ENCODE measurements around the gene RXFP3. TPM values are rescaled to one million over a fixed set of nuclear protein-coding genes. Genes with fewer than 3 reads are reported as not detected.

The RXFP3 gene
- total RNA-seq, 4 donors from 2014 or later = not detected

- H3K27me3 ChIP-seq = no peaks in the 10 kb centered on the region
- H3K4me3 ChIP-seq (replicated peaks in 1 of 3) = no peak overlapping the region
- TF ChIP-seq POLR2A (IDR thresholded peaks at IDR 0.05) (no peak), CTCF (IDR thresholded peaks at IDR 0.05) (peak in 4 of 6 experiments; percentile 28 to 62 (median 46))
- 53 to 62% methylated on average over 10 of the region's 10 CpGs for WGBS, 2 donors
- no peaks in the 10 kb centered on the region for H3K36me3 ChIP-seq
- intact Hi-C loops (cut with DNase I) = no loop called here
- no peaks in the 10 kb centered on the region for H3K4me1 ChIP-seq
- H3K9me3 ChIP-seq = no peaks in the 10 kb centered on the region
- peak in 1 of 2 donors; percentile 9 for DNase-seq
- no peak overlapping the region for H3K27ac ChIP-seq
Measured at GRCh38 chr5:33969572-33970452, 33.6 kb downstream of the RXFP3 start.

- no peak for DNase-seq
- Histone ChIP-seq H3K27ac (no peak overlapping the region), H3K27me3 (no peaks in the 10 kb centered on the region), H3K36me3 (no peaks in the 10 kb centered on the region), H3K9me3 (no peaks in the 10 kb centered on the region), H3K4me3 (replicated peaks in 1 of 3) (no peak overlapping the region), H3K4me1 (no peaks in the 10 kb centered on the region)
- WGBS, 2 donors = 77 to 80% methylated on average over 2 of the region's 2 CpGs
- intact Hi-C loops (cut with DNase I) = no loop called here
- no peak for TF ChIP-seq CTCF (IDR thresholded peaks at IDR 0.05)
- TF ChIP-seq POLR2A (IDR thresholded peaks at IDR 0.05) = no peak
Measured at GRCh38 chr5:33973271-33973670, 37.1 kb downstream of the RXFP3 start.

GRCh38 chr5:33975852-33976251, 39.7 kb downstream of the RXFP3 start:
- H3K27me3 ChIP-seq = no peaks in the 10 kb centered on the region
- intact Hi-C loops (cut with DNase I) = no loop called here
- DNase-seq = no peak
- H3K4me1 ChIP-seq = no peaks in the 10 kb centered on the region
- no peaks in the 10 kb centered on the region for H3K9me3 ChIP-seq
- no peaks in the 10 kb centered on the region for H3K36me3 ChIP-seq
- no peak overlapping the region for H3K27ac ChIP-seq
- no peak for TF ChIP-seq POLR2A (IDR thresholded peaks at IDR 0.05)
- no peak for TF ChIP-seq CTCF (IDR thresholded peaks at IDR 0.05)
- no peak overlapping the region for H3K4me3 ChIP-seq (replicated peaks in 1 of 3)
- 50 to 57% methylated on average over 5 of the region's 5 CpGs for WGBS, 2 donors

GRCh38 chr5:33976307-33976706, 40.1 kb downstream of the RXFP3 start:
- Histone ChIP-seq H3K36me3 (no peaks in the 10 kb centered on the region), H3K4me3 (replicated peaks in 1 of 3) (no peak overlapping the region), H3K27ac (no peak overlapping the region), H3K9me3 (no peaks in the 10 kb centered on the region), H3K27me3 (no peaks in the 10 kb centered on the region), H3K4me1 (no peaks in the 10 kb centered on the region)
- 76 to 85% methylated on average over 1 of the region's 1 CpG for WGBS, 2 donors
- TF ChIP-seq POLR2A (IDR thresholded peaks at IDR 0.05) (no peak), CTCF (IDR thresholded peaks at IDR 0.05) (no peak)
- DNase-seq = no peak
- intact Hi-C loops (cut with DNase I) = no loop called here

- H3K4me3 ChIP-seq (replicated peaks in 1 of 3) = no peak overlapping the region
- no peak for DNase-seq
- no peaks in the 10 kb centered on the region for H3K4me1 ChIP-seq
- no peaks in the 10 kb centered on the region for H3K27me3 ChIP-seq
- no peaks in the 10 kb centered on the region for H3K9me3 ChIP-seq
- H3K27ac ChIP-seq = no peak overlapping the region
- no peak for TF ChIP-seq POLR2A (IDR thresholded peaks at IDR 0.05)
- no peak for TF ChIP-seq CTCF (IDR thresholded peaks at IDR 0.05)
- WGBS, 2 donors = 90 to 93% methylated on average over 1 of the region's 1 CpG
- no peaks in the 10 kb centered on the region for H3K36me3 ChIP-seq
- intact Hi-C loops (cut with DNase I) = no loop called here
Measured at GRCh38 chr5:33978306-33978705, 42.1 kb downstream of the RXFP3 start.

Data from thyroid gland (tissue), 4 donors.